Activated T-helper 1 cell treated with anti-CD3 and anti-CD28 coated beads, Interleukin-12 subunit alpha, Interleukin-12 subunit beta, Interleukin-2, Interleukin-4 antibody, amounts not matched to agents 30 ng/mL and 10 ng/mL and 1 ng/mL, durations not matched to agents 14 hours and 24 hours and 36 hours (primary cell): ENCODE measurements around the gene CBX8. TPM values are rescaled to one million over a fixed set of nuclear protein-coding genes. Genes with fewer than 3 reads are reported as not detected.

ENCODE experiments used
- DNase-seq: peaks from one replicate; pipeline ENCODE4 v3.0.0; 2021; ENCODE audit warnings: low spot score
- H3K27ac Mint-ChIP-seq: one replicate; pipeline ENCODE4 v1.8.0; 2021; ENCODE audit warnings: mild to moderate bottlenecking, mixed read lengths
- H3K27me3 Mint-ChIP-seq: one replicate; pipeline ENCODE4 v1.8.0; 2022; ENCODE audit warnings: mild to moderate bottlenecking, moderate library complexity, mixed read lengths; ENCODE audit not compliant: insufficient read depth
- H3K36me3 Mint-ChIP-seq: one replicate; pipeline ENCODE4 v1.8.0; 2021; ENCODE audit warnings: low read depth, mixed read lengths
- H3K4me1 Mint-ChIP-seq: one replicate; pipeline ENCODE4 v1.8.0; 2021; ENCODE audit warnings: low read depth, mixed read lengths
- H3K4me3 Mint-ChIP-seq: one replicate; pipeline ENCODE4 v1.8.0; 2021; ENCODE audit warnings: mild to moderate bottlenecking, moderate library complexity, mixed read lengths
- H3K9me3 Mint-ChIP-seq: one replicate; pipeline ENCODE4 v1.8.0; 2021; ENCODE audit warnings: mixed read lengths
- intact Hi-C: fragments of 100-400 bp; cut with micrococcal nuclease; formaldehyde crosslinking; loops from one replicate; pipeline ENCODE4 v1.15.1; 2024
- total RNA-seq: library from RNA; stranded (reverse); gene quantifications from 2 replicates; pipeline ENCODE4 v1.2.3, GENCODE V29; 2022

Gene CBX8
- total RNA-seq, 1 donor from 2014 or later = 6.2 TPM

GRCh38 chr17:79811868-79812352 is 15.0 kb upstream of the CBX8 start:
- H3K36me3 Mint-ChIP-seq = no peaks in the 10 kb centered on the region
- peaks cover 62% of the 10 kb centered on the region for H3K27me3 Mint-ChIP-seq
- peak overlapping the region; percentile 64 for H3K27ac Mint-ChIP-seq
- H3K9me3 Mint-ChIP-seq = no peaks in the 10 kb centered on the region
- no peak for DNase-seq
- intact Hi-C loops = no loop called here
- H3K4me3 Mint-ChIP-seq = peak overlapping the region; percentile 34
- peaks cover 27% of the 10 kb centered on the region for H3K4me1 Mint-ChIP-seq

- Mint-ChIP-seq H3K27ac (peak overlapping the region; percentile 64), H3K4me3 (peak overlapping the region; percentile 34), H3K4me1 (peaks cover 33% of the 10 kb centered on the region), H3K9me3 (no peaks in the 10 kb centered on the region), H3K27me3 (peaks cover 62% of the 10 kb centered on the region), H3K36me3 (no peaks in the 10 kb centered on the region)
- intact Hi-C loops = no loop called here
- DNase-seq = no peak
These were observed 14.4 kb upstream of the CBX8 start for GRCh38 chr17:79811011-79811867.

- H3K4me1 Mint-ChIP-seq = peaks cover 38% of the 10 kb centered on the region
- H3K27ac Mint-ChIP-seq = peak overlapping the region; percentile 48
- no peaks in the 10 kb centered on the region for H3K9me3 Mint-ChIP-seq
- DNase-seq = peak; percentile 79
- peaks cover 64% of the 10 kb centered on the region for H3K27me3 Mint-ChIP-seq
- H3K4me3 Mint-ChIP-seq = peak overlapping the region; percentile 2
- intact Hi-C loops = loop anchor here (1.0 kb wide), 2 partner anchors 13 to 28 kb away; partner anchors contain the start of gene CBX8
- no peaks in the 10 kb centered on the region for H3K36me3 Mint-ChIP-seq
These were observed 13.5 kb upstream of the CBX8 start for GRCh38 chr17:79810130-79811010.

- peaks cover 45% of the 10 kb centered on the region for H3K4me1 Mint-ChIP-seq
- no peak overlapping the region for H3K4me3 Mint-ChIP-seq
- intact Hi-C loops = loop anchor here (1.0 kb wide), 2 partner anchors 12 to 29 kb away; partner anchors contain the start of gene CBX8
- H3K36me3 Mint-ChIP-seq = no peaks in the 10 kb centered on the region
- no peak overlapping the region for H3K27ac Mint-ChIP-seq
- no peak for DNase-seq
- H3K27me3 Mint-ChIP-seq = peaks cover 69% of the 10 kb centered on the region
- H3K9me3 Mint-ChIP-seq = no peaks in the 10 kb centered on the region
These were observed 12.8 kb upstream of the CBX8 start for GRCh38 chr17:79809530-79810129.

GRCh38 chr17:79808763-79809529 is 12.1 kb upstream of the CBX8 start:
- no peaks in the 10 kb centered on the region for H3K9me3 Mint-ChIP-seq
- peaks cover 68% of the 10 kb centered on the region for H3K27me3 Mint-ChIP-seq
- H3K4me3 Mint-ChIP-seq = peak overlapping the region; percentile 11
- DNase-seq = no peak
- peaks cover 3% of the 10 kb centered on the region for H3K36me3 Mint-ChIP-seq
- intact Hi-C loops = no loop called here
- peak overlapping the region; percentile 44 for H3K27ac Mint-ChIP-seq
- peaks cover 43% of the 10 kb centered on the region for H3K4me1 Mint-ChIP-seq

- peak overlapping the region; percentile 66 for H3K27ac Mint-ChIP-seq
- no peaks in the 10 kb centered on the region for H3K9me3 Mint-ChIP-seq
- H3K36me3 Mint-ChIP-seq = peaks cover 3% of the 10 kb centered on the region
- peaks cover 67% of the 10 kb centered on the region for H3K27me3 Mint-ChIP-seq
- H3K4me3 Mint-ChIP-seq = no peak overlapping the region
- intact Hi-C loops = no loop called here
- DNase-seq = no peak
- H3K4me1 Mint-ChIP-seq = peaks cover 41% of the 10 kb centered on the region
These were observed 10.2 kb upstream of the CBX8 start for GRCh38 chr17:79806863-79807720.

GRCh38 chr17:79806446-79806760 is 9.5 kb upstream of the CBX8 start:
- peaks cover 35% of the 10 kb centered on the region for H3K4me1 Mint-ChIP-seq
- H3K36me3 Mint-ChIP-seq = peaks cover 3% of the 10 kb centered on the region
- H3K9me3 Mint-ChIP-seq = no peaks in the 10 kb centered on the region
- H3K4me3 Mint-ChIP-seq = no peak overlapping the region
- intact Hi-C loops = no loop called here
- H3K27ac Mint-ChIP-seq = no peak overlapping the region
- no peak for DNase-seq
- H3K27me3 Mint-ChIP-seq = peaks cover 67% of the 10 kb centered on the region

- H3K36me3 Mint-ChIP-seq = peaks cover 5% of the 10 kb centered on the region
- no peak for DNase-seq
These were observed 8.2 kb upstream of the CBX8 start for GRCh38 chr17:79804856-79805696.

GRCh38 chr17:79803997-79804855 is 7.3 kb upstream of the CBX8 start:
- peaks cover 7% of the 10 kb centered on the region for H3K36me3 Mint-ChIP-seq
- peak overlapping the region; percentile 95 for H3K27ac Mint-ChIP-seq
- H3K9me3 Mint-ChIP-seq = peaks cover 4% of the 10 kb centered on the region
- H3K4me1 Mint-ChIP-seq = peaks cover 48% of the 10 kb centered on the region
- DNase-seq = peak; percentile 55
- peaks cover 72% of the 10 kb centered on the region for H3K27me3 Mint-ChIP-seq
- H3K4me3 Mint-ChIP-seq = peak overlapping the region; percentile 75
- intact Hi-C loops = loop anchor here (1.0 to 5.0 kb wide), 3 partner anchors 35 to 1593 kb away; partner anchors contain the start of genes BAHCC1 and CBX4

More at GRCh38 chr17:79804856-79805696, 8.2 kb upstream of the CBX8 start:
- H3K4me3 Mint-ChIP-seq = peak overlapping the region; percentile 75
- H3K27me3 Mint-ChIP-seq = peaks cover 69% of the 10 kb centered on the region
- peaks cover 4% of the 10 kb centered on the region for H3K9me3 Mint-ChIP-seq
- peaks cover 40% of the 10 kb centered on the region for H3K4me1 Mint-ChIP-seq
- H3K27ac Mint-ChIP-seq = peak overlapping the region; percentile 95
- intact Hi-C loops = loop anchor here (1.0 to 5.0 kb wide), 3 partner anchors 34 to 1592 kb away; partner anchors contain the start of genes BAHCC1 and CBX4

GRCh38 chr17:79803421-79803996 is 6.6 kb upstream of the CBX8 start:
- peak overlapping the region; percentile 30 for H3K4me3 Mint-ChIP-seq
- DNase-seq = no peak
- peaks cover 4% of the 10 kb centered on the region for H3K9me3 Mint-ChIP-seq
- intact Hi-C loops = loop anchor here (5.0 kb wide), 1 partner anchor 1594 kb away; the partner anchor contains the start of gene BAHCC1
- peak overlapping the region; percentile 29 for H3K27ac Mint-ChIP-seq
- peaks cover 70% of the 10 kb centered on the region for H3K27me3 Mint-ChIP-seq
- H3K4me1 Mint-ChIP-seq = peaks cover 40% of the 10 kb centered on the region
- H3K36me3 Mint-ChIP-seq = peaks cover 7% of the 10 kb centered on the region
